ENCODE data around the gene SRGAP3. TPM values are rescaled to one million over a fixed set of nuclear protein-coding genes. Genes with fewer than 3 reads are reported as not detected.

The SRGAP3 gene
- total RNA-seq, 2 experiments from 2014 or later, result 1.2 to 1.5 TPM

- POLR2A ChIA-PET, result no interaction called here
- Mint-ChIP-seq H3K36me3 (ENCODE audit: low read depth) (no peaks in the 10 kb centered on the region), H3K27ac (no peak overlapping the region), H3K9me3 (ENCODE audit: low read depth) (no peaks in the 10 kb centered on the region), H3K4me1 (no peaks in the 10 kb centered on the region), H3K27me3 (no peaks in the 10 kb centered on the region), H3K4me3 (no peak overlapping the region)
- intact Hi-C loops (cut with DNase I, micrococcal nuclease), result no loop called here
- CTCF ChIA-PET, result interaction anchor here (0.6 to 1.1 kb wide), 2 partner anchors 23 to 222 kb away, joined by 3 read pairs; no protein-coding TSS in a partner anchor
- DNase-seq (no peak), ATAC-seq (no peak)
These were observed 30.5 kb upstream of the SRGAP3 start for GRCh38 chr3:9279966-9280365.

GRCh38 chr3:9278498-9278897 is 29.1 kb upstream of the SRGAP3 start:
- DNase-seq (no peak), ATAC-seq (peak; percentile 44)
- Mint-ChIP-seq H3K27ac (no peak overlapping the region), H3K4me1 (no peaks in the 10 kb centered on the region), H3K9me3 (ENCODE audit: low read depth) (no peaks in the 10 kb centered on the region), H3K27me3 (no peaks in the 10 kb centered on the region), H3K4me3 (no peak overlapping the region), H3K36me3 (ENCODE audit: low read depth) (no peaks in the 10 kb centered on the region)
- CTCF ChIA-PET, result no interaction called here
- intact Hi-C loops (cut with DNase I, micrococcal nuclease), result no loop called here
- POLR2A ChIA-PET, result no interaction called here

GRCh38 chr3:9278085-9278484 is 28.6 kb upstream of the SRGAP3 start:
- CTCF ChIA-PET, result no interaction called here
- H3K9me3 Mint-ChIP-seq (ENCODE audit: low read depth), result no peaks in the 10 kb centered on the region
- no peaks in the 10 kb centered on the region for H3K36me3 Mint-ChIP-seq (ENCODE audit: low read depth)
- no peak overlapping the region for H3K4me3 Mint-ChIP-seq
- H3K4me1 Mint-ChIP-seq, result no peaks in the 10 kb centered on the region
- no peak for DNase-seq
- intact Hi-C loops (cut with DNase I, micrococcal nuclease), result no loop called here
- H3K27ac Mint-ChIP-seq, result no peak overlapping the region
- no peaks in the 10 kb centered on the region for H3K27me3 Mint-ChIP-seq
- ATAC-seq, result no peak
- POLR2A ChIA-PET, result no interaction called here

- intact Hi-C loops (cut with DNase I, micrococcal nuclease), result no loop called here
- H3K9me3 Mint-ChIP-seq (ENCODE audit: low read depth), result no peaks in the 10 kb centered on the region
- CTCF ChIA-PET, result no interaction called here
These were observed 27.4 kb upstream of the SRGAP3 start for GRCh38 chr3:9276761-9277370.

GRCh38 chr3:9271903-9272302 is 22.5 kb upstream of the SRGAP3 start:
- Mint-ChIP-seq H3K4me3 (no peak overlapping the region), H3K27ac (no peak overlapping the region), H3K4me1 (no peaks in the 10 kb centered on the region), H3K36me3 (ENCODE audit: low read depth) (no peaks in the 10 kb centered on the region), H3K27me3 (no peaks in the 10 kb centered on the region), H3K9me3 (ENCODE audit: low read depth) (no peaks in the 10 kb centered on the region)
- POLR2A ChIA-PET, result no interaction called here
- no peak for DNase-seq
- ATAC-seq, result no peak
- intact Hi-C loops (cut with DNase I, micrococcal nuclease), result no loop called here
- CTCF ChIA-PET, result no interaction called here

More at GRCh38 chr3:9276761-9277370, 27.4 kb upstream of the SRGAP3 start:
- DNase-seq (no peak), ATAC-seq (no peak)
- H3K27ac Mint-ChIP-seq, result no peak overlapping the region
- POLR2A ChIA-PET, result no interaction called here
- H3K27me3 Mint-ChIP-seq, result no peaks in the 10 kb centered on the region
- no peak overlapping the region for H3K4me3 Mint-ChIP-seq
- no peaks in the 10 kb centered on the region for H3K36me3 Mint-ChIP-seq (ENCODE audit: low read depth)
- H3K4me1 Mint-ChIP-seq, result no peaks in the 10 kb centered on the region

DNA sequence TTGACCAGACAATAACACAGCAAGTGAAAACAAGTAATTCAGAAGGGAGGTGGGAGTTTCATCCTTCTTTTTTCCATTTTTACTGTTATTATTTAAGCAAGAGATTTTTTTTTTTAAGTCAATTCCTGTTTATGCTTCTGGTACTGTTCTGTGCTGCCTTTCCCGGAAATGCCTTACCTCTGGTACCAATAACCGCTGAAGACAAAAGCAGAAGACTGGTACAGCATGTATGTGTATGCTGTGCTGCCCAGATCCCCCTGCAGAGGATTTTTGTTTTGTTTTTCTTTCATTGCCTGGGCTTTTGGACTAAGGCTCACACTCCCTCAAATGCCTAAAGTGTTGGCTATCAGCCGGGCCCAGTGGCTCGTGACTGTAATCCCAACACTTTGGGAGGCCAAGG is 21.3 kb upstream of the SRGAP3 start:
- Mint-ChIP-seq H3K4me3 (no peak overlapping the region), H3K36me3 (ENCODE audit: low read depth) (no peaks in the 10 kb centered on the region), H3K9me3 (ENCODE audit: low read depth) (no peaks in the 10 kb centered on the region), H3K27ac (no peak overlapping the region), H3K4me1 (no peaks in the 10 kb centered on the region), H3K27me3 (no peaks in the 10 kb centered on the region)
- DNase-seq (no peak), ATAC-seq (no peak)
- ChIA-PET POLR2A (no interaction called here), CTCF (no interaction called here)
- intact Hi-C loops (cut with DNase I, micrococcal nuclease), result no loop called here

DNA sequence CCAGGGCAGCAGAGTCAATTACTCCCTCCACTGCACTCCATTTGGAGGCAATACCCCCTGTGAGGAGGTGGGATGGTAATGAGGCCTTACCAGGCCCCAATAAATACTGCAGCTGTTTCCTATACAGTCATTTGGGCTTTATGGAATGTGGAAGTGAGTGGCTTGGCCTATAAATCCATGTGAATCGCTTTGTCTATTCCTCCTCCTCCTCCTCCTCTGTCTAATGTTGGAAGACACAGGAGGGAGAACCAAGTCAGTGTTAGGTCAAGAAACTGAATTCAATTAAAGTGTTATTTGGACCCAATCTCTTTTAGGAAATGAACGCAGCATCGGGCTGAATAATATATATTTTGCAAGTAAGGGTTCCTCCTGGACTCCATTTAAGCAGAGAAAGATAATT is 17.3 kb upstream of the SRGAP3 start:
- H3K27me3 Mint-ChIP-seq, result no peaks in the 10 kb centered on the region
- no peak overlapping the region for H3K4me3 Mint-ChIP-seq
- no peak overlapping the region for H3K27ac Mint-ChIP-seq
- no peaks in the 10 kb centered on the region for H3K36me3 Mint-ChIP-seq (ENCODE audit: low read depth)
- POLR2A ChIA-PET, result no interaction called here
- CTCF ChIA-PET, result no interaction called here
- DNase-seq (no peak), ATAC-seq (no peak)
- intact Hi-C loops (cut with DNase I, micrococcal nuclease), result no loop called here
- H3K9me3 Mint-ChIP-seq (ENCODE audit: low read depth), result peaks cover 2% of the 10 kb centered on the region
- no peaks in the 10 kb centered on the region for H3K4me1 Mint-ChIP-seq

GRCh38 chr3:9260305-9260704 is 10.9 kb upstream of the SRGAP3 start:
- Mint-ChIP-seq H3K4me3 (no peak overlapping the region), H3K4me1 (no peaks in the 10 kb centered on the region), H3K36me3 (ENCODE audit: low read depth) (no peaks in the 10 kb centered on the region), H3K9me3 (ENCODE audit: low read depth) (peaks cover 4% of the 10 kb centered on the region), H3K27ac (no peak overlapping the region), H3K27me3 (peaks cover 4% of the 10 kb centered on the region)
- intact Hi-C loops (cut with DNase I, micrococcal nuclease), result no loop called here
- ChIA-PET CTCF (interaction anchor here (1.2 kb wide), 1 partner anchor 22 kb away, joined by 3 read pairs; no protein-coding TSS in a partner anchor), POLR2A (interaction anchor here (1.0 kb wide), 1 partner anchor 40 kb away, joined by 3 read pairs; no protein-coding TSS in a partner anchor)
- ATAC-seq, result no peak
- DNase-seq, result no peak

- intact Hi-C loops (cut with DNase I, micrococcal nuclease), result no loop called here
- Mint-ChIP-seq H3K36me3 (ENCODE audit: low read depth) (no peaks in the 10 kb centered on the region), H3K9me3 (ENCODE audit: low read depth) (peaks cover 3% of the 10 kb centered on the region), H3K27me3 (peaks cover 9% of the 10 kb centered on the region), H3K4me1 (no peaks in the 10 kb centered on the region), H3K4me3 (no peak overlapping the region), H3K27ac (no peak overlapping the region)
- CTCF ChIA-PET, result interaction anchor here (1.5 kb wide), 1 partner anchor 45 kb away, joined by 4 read pairs; no protein-coding TSS in a partner anchor
- no peak for ATAC-seq
- DNase-seq, result no peak
- POLR2A ChIA-PET, result no interaction called here
These were observed 7.6 kb upstream of the SRGAP3 start for GRCh38 chr3:9257092-9257491.

GRCh38 chr3:9255976-9256375 is 6.5 kb upstream of the SRGAP3 start:
- ChIA-PET CTCF (interaction anchor here (1.5 to 1.8 kb wide), 2 partner anchors 46 to 268 kb away, joined by 4 to 5 read pairs; no protein-coding TSS in a partner anchor), POLR2A (no interaction called here)
- no peak for DNase-seq
- Mint-ChIP-seq H3K4me1 (no peaks in the 10 kb centered on the region), H3K27ac (no peak overlapping the region), H3K36me3 (ENCODE audit: low read depth) (no peaks in the 10 kb centered on the region), H3K9me3 (ENCODE audit: low read depth) (peaks cover 3% of the 10 kb centered on the region), H3K4me3 (no peak overlapping the region), H3K27me3 (peaks cover 9% of the 10 kb centered on the region)
- ATAC-seq, result no peak
- intact Hi-C loops (cut with DNase I, micrococcal nuclease), result no loop called here

DNA sequence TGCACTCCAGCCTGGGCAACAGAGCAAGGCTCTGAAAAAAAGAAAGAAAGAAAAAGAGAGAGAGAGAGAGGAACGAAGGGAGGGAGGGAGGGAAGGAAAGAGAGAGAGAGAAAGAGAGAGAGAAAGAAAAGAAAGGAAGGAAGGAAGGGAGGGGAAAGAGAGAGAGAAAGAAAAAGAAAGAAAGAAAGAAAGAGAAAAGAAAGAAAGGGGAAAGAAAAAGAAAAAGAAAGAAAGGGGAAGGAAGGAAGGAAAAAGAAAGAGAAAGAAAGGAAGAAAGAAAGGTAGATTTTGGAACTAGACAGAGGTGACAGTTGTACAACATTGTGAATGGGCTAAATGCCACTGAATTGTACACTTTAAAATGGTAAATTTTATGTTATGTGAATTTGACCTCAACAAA is 5.3 kb upstream of the SRGAP3 start:
- peaks cover 6% of the 10 kb centered on the region for H3K4me1 Mint-ChIP-seq

GRCh38 chr3:9253327-9253726 is 3.9 kb upstream of the SRGAP3 start:
- no peak overlapping the region for H3K27ac Mint-ChIP-seq
- intact Hi-C loops (cut with DNase I, micrococcal nuclease), result no loop called here
- ChIA-PET POLR2A (no interaction called here), CTCF (no interaction called here)
- no peaks in the 10 kb centered on the region for H3K36me3 Mint-ChIP-seq (ENCODE audit: low read depth)
- H3K9me3 Mint-ChIP-seq (ENCODE audit: low read depth), result peaks cover 3% of the 10 kb centered on the region
- H3K4me3 Mint-ChIP-seq, result no peak overlapping the region
- no peak for ATAC-seq
- H3K4me1 Mint-ChIP-seq, result peaks cover 20% of the 10 kb centered on the region
- DNase-seq, result no peak
- peaks cover 8% of the 10 kb centered on the region for H3K27me3 Mint-ChIP-seq

More for the DNA sequence above, 5.3 kb upstream of the SRGAP3 start:
- ATAC-seq, result no peak
- ChIA-PET CTCF (interaction anchor here (1.8 kb wide), 1 partner anchor 267 kb away, joined by 5 read pairs; no protein-coding TSS in a partner anchor), POLR2A (interaction anchor here (0.6 kb wide), 1 partner anchor 19 kb away, joined by 3 read pairs; no protein-coding TSS in a partner anchor)
- H3K36me3 Mint-ChIP-seq (ENCODE audit: low read depth), result no peaks in the 10 kb centered on the region
- intact Hi-C loops (cut with DNase I, micrococcal nuclease), result no loop called here
- peaks cover 8% of the 10 kb centered on the region for H3K27me3 Mint-ChIP-seq
- peaks cover 3% of the 10 kb centered on the region for H3K9me3 Mint-ChIP-seq (ENCODE audit: low read depth)
- H3K27ac Mint-ChIP-seq, result no peak overlapping the region
- DNase-seq, result no peak
- no peak overlapping the region for H3K4me3 Mint-ChIP-seq

All from activated CD4-positive, alpha-beta T cell treated with anti-CD3 and anti-CD28 coated beads for 36 hours (primary cell).